ENCODE data around the gene WDR93.

WDR93 gene

DNA sequence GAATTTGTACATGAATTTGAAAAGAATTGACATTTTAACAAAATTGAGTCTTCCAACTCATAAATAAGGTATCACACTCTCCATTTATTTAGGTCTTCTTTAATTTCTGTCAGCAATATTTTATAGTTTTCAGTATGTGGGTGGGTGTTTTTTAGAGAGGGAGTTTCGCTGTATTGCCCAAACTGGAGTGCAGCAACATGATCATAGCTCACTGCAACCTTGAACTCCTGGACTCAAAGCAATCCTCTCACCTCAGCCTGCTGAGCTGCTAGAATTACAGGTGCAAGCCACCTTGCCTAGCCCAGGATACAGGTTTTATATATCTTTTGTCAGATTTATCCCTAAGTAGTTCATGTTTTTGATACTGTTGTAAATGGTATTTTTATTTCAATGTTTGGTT is 4.6 kb downstream of the WDR93 start:
- no peak for TF ChIP-seq CTCF (conservative IDR thresholded peaks at IDR 0.05; ENCODE audit: control insufficient read depth, insufficient read depth, low read depth, low read length)
- no peak overlapping the region for H3K4me3 ChIP-seq (ENCODE audit: control insufficient read depth, low read depth, low read length)

GRCh38 chr15:89704411-89704810 is 13.8 kb downstream of the WDR93 start:
- no peak for TF ChIP-seq CTCF (conservative IDR thresholded peaks at IDR 0.05; ENCODE audit: control insufficient read depth, insufficient read depth, low read depth, low read length)
- no peak for DNase-seq (ENCODE audit: low read depth)
- no peak overlapping the region for H3K4me3 ChIP-seq (ENCODE audit: control insufficient read depth, low read depth, low read length)

More for the DNA sequence above, 4.6 kb downstream of the WDR93 start:
- no peak for DNase-seq (ENCODE audit: low read depth)

- no peak overlapping the region for H3K4me3 ChIP-seq (ENCODE audit: control insufficient read depth, low read depth, low read length)
- no peak for DNase-seq (ENCODE audit: low read depth)
Observed at GRCh38 chr15:89707577-89707976, 17.0 kb downstream of the WDR93 start.

DNA sequence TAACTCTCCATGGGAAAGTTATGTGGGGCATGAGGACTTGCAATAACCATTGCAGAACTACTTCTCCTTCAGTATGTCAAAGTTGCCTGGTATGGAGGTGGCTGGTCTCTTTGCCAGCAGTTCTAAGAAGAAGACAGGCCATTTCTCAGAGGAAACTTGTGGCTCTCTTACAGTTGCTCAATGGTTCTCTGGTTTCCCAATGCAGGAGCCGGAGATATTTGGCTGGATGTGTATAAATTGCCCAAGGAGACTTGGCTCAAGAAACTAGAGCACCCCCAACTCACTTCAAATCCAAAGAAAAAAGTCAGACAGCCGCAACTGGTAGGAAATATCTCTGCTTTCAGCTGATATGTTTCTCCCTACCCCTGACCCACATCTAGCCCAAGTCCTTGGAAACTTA is 24.2 kb downstream of the WDR93 start:
- no peak for DNase-seq (ENCODE audit: low read depth)
- no peak overlapping the region for H3K4me3 ChIP-seq (ENCODE audit: control insufficient read depth, low read depth, low read length)
- no peak for TF ChIP-seq CTCF (conservative IDR thresholded peaks at IDR 0.05; ENCODE audit: control insufficient read depth, insufficient read depth, low read depth, low read length)

More at GRCh38 chr15:89707577-89707976, 17.0 kb downstream of the WDR93 start:
- no peak for TF ChIP-seq CTCF (conservative IDR thresholded peaks at IDR 0.05; ENCODE audit: control insufficient read depth, insufficient read depth, low read depth, low read length)

- no peak for TF ChIP-seq CTCF (conservative IDR thresholded peaks at IDR 0.05; ENCODE audit: control insufficient read depth, insufficient read depth, low read depth, low read length)
- DNase-seq (ENCODE audit: low read depth) = no peak
- H3K4me3 ChIP-seq (ENCODE audit: control insufficient read depth, low read depth, low read length) = no peak overlapping the region
Observed at GRCh38 chr15:89723031-89723430, 32.4 kb downstream of the WDR93 start.

- TF ChIP-seq CTCF (conservative IDR thresholded peaks at IDR 0.05; ENCODE audit: control insufficient read depth, insufficient read depth, low read depth, low read length) = no peak
- DNase-seq (ENCODE audit: low read depth) = no peak
- no peak overlapping the region for H3K4me3 ChIP-seq (ENCODE audit: control insufficient read depth, low read depth, low read length)
Observed at GRCh38 chr15:89724621-89725020, 34.0 kb downstream of the WDR93 start.

DNA sequence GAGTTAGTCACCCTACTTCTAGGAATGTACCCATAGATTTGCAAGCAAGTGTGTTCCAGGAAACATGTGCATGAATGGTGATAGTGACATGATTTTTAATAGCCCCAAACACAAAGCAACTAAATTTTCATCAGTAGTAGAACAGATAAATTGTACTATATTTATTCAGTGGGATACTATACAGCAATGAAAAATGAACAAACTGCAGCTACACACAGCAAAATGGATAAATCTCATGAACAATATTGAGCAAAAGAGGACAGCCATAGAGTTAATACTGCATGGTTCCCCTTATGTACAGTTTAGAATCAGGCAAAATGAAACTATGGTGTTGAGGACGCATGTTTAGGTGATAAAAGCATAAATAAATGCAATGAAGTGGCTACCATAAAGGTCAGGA is 34.5 kb downstream of the WDR93 start:
- TF ChIP-seq CTCF (conservative IDR thresholded peaks at IDR 0.05; ENCODE audit: control insufficient read depth, insufficient read depth, low read depth, low read length) = no peak
- no peak overlapping the region for H3K4me3 ChIP-seq (ENCODE audit: control insufficient read depth, low read depth, low read length)
- no peak for DNase-seq (ENCODE audit: low read depth)
